KOPT-K1 (cell line): ENCODE data around the gene RB1.
A peak's percentile ranks its signal among the peaks of the same experiment; 100 is the strongest.
"Not testable (repeated sequence)": the region's sequence is repeated elsewhere in the genome, so short reads cannot be mapped to it uniquely, and the experiment has no call there.

Experiments used
- H3K27ac ChIP-seq: fragments of 200-600 bp; sonication (generic); 2 replicates; pipeline ENCODE4 v1.5.1; 2016; ENCODE audit warnings: antibody characterized with exemption, mild to moderate bottlenecking, low read depth, low read length; ENCODE audit not compliant: poor library complexity, severe bottlenecking
- H3K36me3 ChIP-seq: fragments of 200-600 bp; sonication (generic); 2 replicates; pipeline ENCODE4 v1.5.1; 2017; ENCODE audit warnings: antibody characterized with exemption, mild to moderate bottlenecking, low read length, moderate library complexity; ENCODE audit not compliant: insufficient read depth
- H3K9me3 ChIP-seq: fragments of 200-600 bp; sonication (generic); 2 replicates; pipeline ENCODE4 v1.5.1; 2017; ENCODE audit warnings: antibody characterized with exemption, low read length, mild to moderate bottlenecking; ENCODE audit not compliant: insufficient read depth, poor library complexity, severe bottlenecking

Gene RB1

DNA sequence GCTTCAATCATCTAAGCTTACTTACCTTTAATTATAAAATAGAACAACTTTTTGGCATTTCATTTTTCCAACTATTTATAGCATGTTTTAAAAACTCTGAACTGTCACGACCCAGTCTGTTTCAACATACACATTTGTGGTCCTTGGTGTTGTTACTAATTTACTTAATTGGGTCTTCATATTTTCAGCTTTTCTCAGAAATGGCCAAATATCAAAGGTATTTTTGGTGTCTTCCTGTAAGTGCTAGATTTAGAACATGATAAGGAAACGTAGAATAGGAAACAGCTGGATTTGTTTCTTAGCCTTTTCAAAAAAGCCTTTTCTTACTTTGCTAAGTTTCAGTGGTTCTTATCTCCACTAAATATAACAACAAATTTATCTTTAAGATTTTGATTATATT is 97.9 kb downstream of the RB1 start:
- Histone ChIP-seq H3K27ac (peak overlapping the region; percentile 91), H3K9me3 (no peaks in the 10 kb centered on the region), H3K36me3 (peaks cover 46% of the 10 kb centered on the region)

- Histone ChIP-seq H3K27ac (peak overlapping the region; percentile 91), H3K36me3 (peaks cover 55% of the 10 kb centered on the region), H3K9me3 (no peaks in the 10 kb centered on the region)
Observed at GRCh38 chr13:48402325-48402932, 98.9 kb downstream of the RB1 start.

GRCh38 chr13:48403151-48403631 is 99.6 kb downstream of the RB1 start:
- no peaks in the 10 kb centered on the region for H3K9me3 ChIP-seq
- peak overlapping the region; percentile 91 for H3K27ac ChIP-seq
- peaks cover 59% of the 10 kb centered on the region for H3K36me3 ChIP-seq

GRCh38 chr13:48403913-48404312 is 100.4 kb downstream of the RB1 start:
- Histone ChIP-seq H3K36me3 (peaks cover 59% of the 10 kb centered on the region), H3K27ac (peak overlapping the region; percentile 91), H3K9me3 (no peaks in the 10 kb centered on the region)

- Histone ChIP-seq H3K9me3 (no peaks in the 10 kb centered on the region), H3K27ac (peak overlapping the region; percentile 91), H3K36me3 (peaks cover 60% of the 10 kb centered on the region)
Observed at GRCh38 chr13:48404952-48405351, 101.4 kb downstream of the RB1 start.

- H3K36me3 ChIP-seq = peaks cover 63% of the 10 kb centered on the region
- no peaks in the 10 kb centered on the region for H3K9me3 ChIP-seq
- H3K27ac ChIP-seq = peak overlapping the region; percentile 34
Observed at GRCh38 chr13:48405875-48406274, 102.3 kb downstream of the RB1 start.

GRCh38 chr13:48410199-48410598 is 106.6 kb downstream of the RB1 start:
- peaks cover 59% of the 10 kb centered on the region for H3K36me3 ChIP-seq
- peaks cover under 1% of the 10 kb centered on the region for H3K9me3 ChIP-seq
- H3K27ac ChIP-seq = peak overlapping the region; percentile 89

- H3K27ac ChIP-seq = peak overlapping the region; percentile 89
- H3K36me3 ChIP-seq = peaks cover 59% of the 10 kb centered on the region
- peaks cover 11% of the 10 kb centered on the region for H3K9me3 ChIP-seq
Observed at GRCh38 chr13:48411147-48411794, 107.7 kb downstream of the RB1 start.

DNA sequence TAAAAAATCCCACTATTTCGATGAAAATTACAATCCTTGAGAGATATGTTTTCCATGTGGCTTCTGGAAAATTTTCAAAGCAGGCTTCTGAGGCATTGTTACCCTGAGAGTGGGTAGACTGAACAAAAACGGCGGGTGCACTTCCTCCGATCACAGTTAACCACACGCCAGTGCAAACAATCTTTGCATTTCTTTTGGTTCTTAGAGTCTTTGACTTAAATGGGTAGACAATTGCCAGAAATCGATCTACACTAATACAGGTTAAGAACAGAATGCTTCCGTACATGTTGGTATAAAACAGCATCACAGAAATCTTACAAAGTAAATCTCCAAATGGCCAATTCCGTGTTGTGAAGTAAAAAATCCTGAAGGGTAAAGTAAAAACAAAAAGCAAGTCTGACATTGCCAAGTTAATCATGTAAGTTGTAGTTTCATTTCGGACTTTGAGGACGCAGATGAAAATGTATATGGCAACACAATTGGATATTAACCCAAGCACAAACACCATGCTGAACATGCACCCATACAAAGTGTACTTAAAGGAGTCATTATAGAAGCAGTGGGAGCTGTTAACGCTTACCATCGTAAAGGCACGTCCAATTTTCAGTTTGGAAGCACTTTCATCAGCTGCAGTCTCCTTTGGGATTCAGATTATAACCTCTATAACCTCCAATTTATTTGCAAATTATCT is 108.4 kb downstream of the RB1 start:
- Histone ChIP-seq H3K27ac (peak overlapping the region; percentile 89), H3K9me3 (peaks cover 19% of the 10 kb centered on the region), H3K36me3 (peaks cover 59% of the 10 kb centered on the region)

DNA sequence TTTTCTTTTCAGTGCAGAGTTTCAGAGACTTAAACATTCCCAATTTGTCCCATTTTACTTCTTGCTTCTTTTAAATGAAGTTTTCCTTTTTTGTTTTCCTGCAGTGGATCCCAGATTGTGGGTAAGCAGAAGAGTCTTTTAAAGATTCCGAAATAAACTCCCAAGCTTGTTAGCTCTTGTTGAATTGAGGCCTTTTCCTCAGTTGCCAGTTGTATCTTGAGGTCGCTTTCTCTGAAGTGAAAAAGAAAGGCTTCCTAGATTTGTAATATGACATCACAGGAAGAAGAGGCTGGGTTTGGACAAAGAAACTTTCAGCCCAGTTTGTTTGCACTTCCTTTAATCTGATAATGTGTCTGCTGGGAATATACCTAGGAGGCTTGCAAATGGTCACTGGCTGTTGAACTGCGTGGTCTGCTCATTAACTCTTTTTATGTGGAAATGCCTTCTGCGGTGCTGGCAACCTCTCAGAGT is 109.4 kb downstream of the RB1 start, which contains the start of gene LPAR6:
LPAR6 (minus strand) TSS at position 233 of the 471 bp plus-strand sequence. CDS start 690 bp downstream, outside the sequence.
- Histone ChIP-seq H3K9me3 (peaks cover 28% of the 10 kb centered on the region), H3K27ac (peak within 1 kb of the TSS; percentile 89), H3K36me3 (peaks cover 60% of the 10 kb centered on the region)

DNA sequence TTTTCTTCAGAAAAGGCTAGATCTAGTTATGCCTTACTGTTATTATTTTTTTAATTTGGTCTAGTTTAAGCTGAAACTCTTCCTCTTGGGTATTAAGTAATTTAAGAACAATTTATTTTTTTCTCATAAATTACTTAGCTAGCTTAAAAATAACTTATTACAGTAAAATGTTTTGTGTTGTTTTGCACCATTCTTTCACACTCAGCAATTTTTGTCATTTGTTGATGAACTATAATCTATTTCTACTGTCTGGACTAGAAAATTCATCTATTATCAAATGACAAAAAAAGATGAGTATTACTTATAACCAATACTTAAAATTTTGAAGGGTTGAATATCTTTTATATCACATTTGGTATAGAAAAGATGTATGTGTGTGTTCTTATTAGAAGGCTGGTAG is 111.0 kb downstream of the RB1 start:
- Histone ChIP-seq H3K9me3 (peaks cover 43% of the 10 kb centered on the region), H3K36me3 (peaks cover 59% of the 10 kb centered on the region), H3K27ac (no peak overlapping the region)

- Histone ChIP-seq H3K36me3 (peaks cover 51% of the 10 kb centered on the region), H3K9me3 (peaks cover 53% of the 10 kb centered on the region), H3K27ac (no peak overlapping the region)
Observed at GRCh38 chr13:48415516-48415915, 112.0 kb downstream of the RB1 start.

- Histone ChIP-seq H3K36me3 (peaks cover 40% of the 10 kb centered on the region), H3K9me3 (peaks cover 37% of the 10 kb centered on the region)
- not testable (repeated sequence) for H3K27ac ChIP-seq
Observed at GRCh38 chr13:48422003-48422402, 118.5 kb downstream of the RB1 start.

DNA sequence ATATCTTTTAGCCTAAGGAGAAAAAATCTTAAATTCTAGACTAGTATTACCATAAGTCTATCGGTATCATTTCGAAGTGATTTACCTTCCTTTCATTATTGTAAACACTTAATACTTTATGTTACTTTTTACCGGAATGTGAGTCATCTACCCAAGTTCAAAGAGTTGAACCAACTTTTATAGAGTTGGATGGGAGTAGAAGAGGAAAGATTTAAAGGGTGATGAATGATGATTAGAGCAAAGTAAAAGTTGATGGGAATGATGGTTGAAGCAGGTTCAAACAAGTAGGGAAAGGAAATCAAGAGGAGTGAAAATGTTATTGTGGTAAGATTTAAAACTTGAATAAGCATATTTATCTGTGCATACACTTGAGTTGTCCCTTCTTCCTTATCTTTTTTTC is 120.7 kb downstream of the RB1 start:
- no peak overlapping the region for H3K27ac ChIP-seq
- peaks cover 41% of the 10 kb centered on the region for H3K36me3 ChIP-seq
- H3K9me3 ChIP-seq = peaks cover 15% of the 10 kb centered on the region

DNA sequence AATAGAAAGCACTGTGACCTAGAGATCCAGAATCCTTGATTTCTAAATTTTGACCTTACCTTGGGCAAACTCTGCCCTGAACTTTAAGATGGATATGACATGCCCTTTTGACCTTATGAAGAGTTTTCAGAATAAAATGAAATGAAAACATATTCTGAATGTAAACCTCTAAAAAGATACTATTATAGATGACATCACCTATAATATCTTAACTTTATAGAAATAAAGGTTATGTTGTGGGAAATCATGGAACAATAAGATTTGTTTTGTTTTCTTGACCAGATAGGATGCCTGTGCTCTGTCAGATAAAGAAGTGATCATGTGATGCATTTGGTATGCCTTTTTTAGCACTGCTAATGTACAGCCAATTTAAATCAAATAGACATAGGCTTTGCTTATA is 122.5 kb downstream of the RB1 start:
- Histone ChIP-seq H3K27ac (no peak overlapping the region), H3K9me3 (no peaks in the 10 kb centered on the region), H3K36me3 (peaks cover 51% of the 10 kb centered on the region)
